GM13977 (cell line): ENCODE results near the gene CLK3.

Source experiments
- DNase-seq: peaks from one replicate; pipeline ENCODE4 v3.0.0; 2012; ENCODE audit warnings: low spot score
- CTCF ChIP-seq: IDR thresholded peaks from 2 replicates; pipeline ENCODE4 v1.5.1; 2012; ENCODE audit warnings: mild to moderate bottlenecking, control low read depth; ENCODE audit not compliant: insufficient read depth; ENCODE audit errors: extremely low read depth, missing control alignments
- in situ Hi-C: fragments of 300-500 bp; cut with MboI; formaldehyde crosslinking; loops from one replicate; pipeline ENCODE4 v1.12.0; 2022; ENCODE audit warnings: low sequenced_read_pairs, low pct_unique_long_range_greater_than_20kb, mixed read lengths, inconsistent platforms; ENCODE audit not compliant: unreplicated experiment

CLK3 gene

GRCh38 chr15:74676801-74677200 lies 61.2 kb downstream of the CLK3 start:
- in situ Hi-C loops: no loop called here
- TF ChIP-seq CTCF: no peak
- DNase-seq: no peak
